A549 (cell line): ENCODE measurements around the gene TRABD2B.

Experiments
- CTCF ChIP-seq: fragments of >200 bp; sonication (Bioruptor Twin); formaldehyde crosslinking; IDR thresholded peaks from 3 replicates; pipeline ENCODE4 v1.5.1; 2016
- EP300 ChIP-seq, 2 experiments: fragments of >200 bp; sonication (Bioruptor Twin); formaldehyde crosslinking; IDR thresholded peaks; 2 replicates in 1 of 2; 3 replicates in 1 of 2; pipeline ENCODE4 v1.6.1; 2016 to 2017
- HDAC2 ChIP-seq: fragments of 200-600 bp; sonication (generic); IDR thresholded peaks from 2 replicates; pipeline ENCODE4 v1.6.1; 2016
- KDM1A ChIP-seq: fragments of 200-600 bp; sonication (generic); IDR thresholded peaks from 2 replicates; pipeline ENCODE4 v1.6.1; 2016; ENCODE audit warnings: low read depth, mild to moderate bottlenecking
- MYC ChIP-seq: IDR thresholded peaks from 2 replicates; pipeline ENCODE4 v1.6.1; 2012; ENCODE audit warnings: mild to moderate bottlenecking, inconsistent platforms, low read length, improper control_type of control experiment, borderline replicate concordance
- NFE2L2 ChIP-seq: fragments of 150-350 bp; conservative IDR thresholded peaks from 2 replicates; pipeline ENCODE4 v1.6.1; 2014; ENCODE audit warnings: low read length
- POLR2A ChIP-seq: IDR thresholded peaks from 2 replicates; pipeline ENCODE4 v1.6.1; 2012; ENCODE audit warnings: mild to moderate bottlenecking, low read length
- REST ChIP-seq: fragments of 200-600 bp; sonication (generic); IDR thresholded peaks from 2 replicates; pipeline ENCODE4 v1.6.1; 2016; ENCODE audit warnings: antibody characterized with exemption, mild to moderate bottlenecking, moderate library complexity
- SMC3 ChIP-seq: fragments of >200 bp; sonication (Bioruptor Twin); formaldehyde crosslinking; IDR thresholded peaks from 3 replicates; pipeline ENCODE4 v1.6.1; 2018; ENCODE audit warnings: inconsistent platforms
- SREBF2 ChIP-seq: fragments of 450-650 bp; IDR thresholded peaks from 2 replicates; pipeline ENCODE4 v1.6.1; 2014; ENCODE audit warnings: mild to moderate bottlenecking, moderate library complexity
- ZFP36 ChIP-seq: fragments of 450-650 bp; IDR thresholded peaks from 2 replicates; pipeline ENCODE4 v1.6.1; 2014; ENCODE audit warnings: borderline replicate concordance; ENCODE audit not compliant: partially characterized antibody
- TF ChIP-seq, protein P1 (sequence below): IDR thresholded peaks from 2 replicates; pipeline ENCODE4 v1.6.1; 2012

DNA sequence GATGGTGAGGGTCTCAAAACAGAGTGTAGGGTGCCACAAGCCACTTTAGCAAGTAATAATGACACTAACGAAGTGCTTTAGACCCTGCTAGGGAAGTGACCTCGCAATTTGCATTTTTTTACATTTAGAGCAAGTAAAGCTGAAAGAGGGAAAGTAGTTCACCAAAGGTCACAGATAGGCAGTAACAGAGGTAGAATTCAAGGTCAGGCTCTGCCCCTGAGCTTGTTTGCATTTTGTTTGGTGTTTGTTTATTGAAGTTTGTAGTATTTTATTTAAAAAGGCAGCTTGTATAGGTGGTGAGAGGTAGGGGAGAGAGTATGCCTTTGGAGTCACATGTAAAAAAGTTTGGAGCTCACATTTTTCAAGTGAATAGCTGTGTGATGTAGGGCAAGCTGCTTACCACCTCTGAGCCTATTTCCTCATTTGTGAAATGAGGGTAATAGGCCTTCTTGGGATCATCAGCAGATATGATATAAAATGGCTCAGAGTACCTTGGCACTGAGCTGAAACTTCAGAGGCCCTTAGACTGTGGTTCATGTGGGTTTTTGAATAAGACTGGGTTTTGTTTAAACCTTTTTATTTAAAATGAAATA lies 142.5 kb downstream of the TRABD2B start:
- TF ChIP-seq CTCF = no peak
- TF ChIP-seq, protein P1, sequence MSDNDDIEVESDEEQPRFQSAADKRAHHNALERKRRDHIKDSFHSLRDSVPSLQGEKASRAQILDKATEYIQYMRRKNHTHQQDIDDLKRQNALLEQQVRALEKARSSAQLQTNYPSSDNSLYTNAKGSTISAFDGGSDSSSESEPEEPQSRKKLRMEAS = no peak
- no peak for TF ChIP-seq ZFP36
- TF ChIP-seq MYC = no peak
- no peak for TF ChIP-seq POLR2A
- no peak for TF ChIP-seq REST
- TF ChIP-seq KDM1A = no peak
- TF ChIP-seq SMC3 = no peak
- no peak for TF ChIP-seq HDAC2
- TF ChIP-seq EP300 (IDR thresholded peaks at IDR 0.05) = no peak
- TF ChIP-seq SREBF2 = no peak
- TF ChIP-seq NFE2L2 = no peak
